HG02981 (cell line): Measurements from ENCODE around the gene HEATR9.

Source experiments
- ATAC-seq: cut with Tn5 transposase; IDR thresholded peaks from one replicate; pipeline ENCODE4 v1.9.1; 2021; ENCODE audit warnings: mild to moderate bottlenecking, moderate library complexity; ENCODE audit not compliant: unreplicated experiment

Gene HEATR9

GRCh38 chr17:35811759-35812158, 56.9 kb downstream of the HEATR9 start:
- no peak for ATAC-seq

GRCh38 chr17:35809855-35810461, 58.7 kb downstream of the HEATR9 start:
- no peak for ATAC-seq

- peak; percentile 88 for ATAC-seq
These were observed 59.5 kb downstream of the HEATR9 start, which contains the start of gene TAF15 for GRCh38 chr17:35808962-35809854. Gene TAF15, plus strand, starts transcription at chr17:35809484. Its CDS starts 86 bp downstream, at chr17:35809570.

GRCh38 chr17:35808240-35808961, 60.3 kb downstream of the HEATR9 start:
- ATAC-seq: no peak

- ATAC-seq: no peak
These were observed 61.1 kb downstream of the HEATR9 start for GRCh38 chr17:35807371-35808144.
